PC-3 (cell line): ENCODE results near the gene PRR5L. TPM values are rescaled to one million over a fixed set of nuclear protein-coding genes. Genes with fewer than 3 reads are reported as not detected.

ENCODE experiments used
- ATAC-seq: fragments of 200-7000 bp; cut with Tn5 transposase; 2 replicates; pipeline ENCODE4 v1.9.1; 2020; ENCODE audit warnings: mild to moderate bottlenecking, moderate library complexity
- BruUV-seq: library from RNA; stranded (reverse); fragments of 400-500 nt; replicated peaks from 2 replicates; lab custom pipeline; 2021; lab: Mats Ljungman, UMichigan
- CTCF ChIA-PET: fragments of 300-600 bp; sonication (Branson Sonifier 250); formaldehyde crosslinking; loops from one replicate; lab custom pipeline; 2022; ENCODE audit warnings: antibody characterized with exemption; lab: Charles Lee
- POLR2A ChIA-PET: fragments of 300-600 bp; sonication (Branson Sonifier 250); formaldehyde crosslinking; loops from one replicate; lab custom pipeline; 2022; ENCODE audit warnings: antibody characterized with exemption; ENCODE audit not compliant: unreplicated experiment; lab: Charles Lee
- DNase-seq: peaks from one replicate; pipeline ENCODE4 v3.0.0-alpha.2; 2015
- H2AFZ ChIP-seq: fragments of 300-600 bp; sonication (generic); 2 replicates; pipeline ENCODE4 v1.6.0; 2016; ENCODE audit warnings: antibody characterized with exemption, low read length
- H3F3A ChIP-seq: fragments of 300-600 bp; sonication (generic); one replicate; pipeline ENCODE4 v1.6.0; 2017; ENCODE audit warnings: antibody characterized with exemption, low read length, control low read depth, mild to moderate bottlenecking; ENCODE audit not compliant: unreplicated experiment
- H3K27ac ChIP-seq: fragments of 300-600 bp; sonication (generic); 2 replicates; pipeline ENCODE4 v1.5.1; 2016; ENCODE audit warnings: mild to moderate bottlenecking, low read length
- H3K27me3 ChIP-seq: fragments of 300-600 bp; sonication (generic); 2 replicates; pipeline ENCODE4 v1.6.1; 2016; ENCODE audit warnings: low read length, mixed read lengths
- H3K36me3 ChIP-seq: fragments of 300-600 bp; sonication (generic); 2 replicates; pipeline ENCODE4 v1.6.1; 2016; ENCODE audit warnings: low read depth, mixed run types, low read length, mixed read lengths
- H3K4me1 ChIP-seq: fragments of 300-600 bp; sonication (generic); 2 replicates; pipeline ENCODE4 v1.5.1; 2016; ENCODE audit warnings: low read length; ENCODE audit not compliant: insufficient read depth
- H3K4me2 ChIP-seq: fragments of 300-600 bp; sonication (generic); 2 replicates; pipeline ENCODE4 v1.6.0; 2016; ENCODE audit warnings: low read length
- H3K4me3 ChIP-seq: fragments of 300-600 bp; sonication (generic); 2 replicates; pipeline ENCODE4 v1.5.1; 2016; ENCODE audit warnings: mild to moderate bottlenecking, low read length, mixed read lengths
- H3K79me2 ChIP-seq: fragments of 300-600 bp; sonication (generic); 2 replicates; pipeline ENCODE4 v1.6.1; 2017; ENCODE audit warnings: low read length, mixed read lengths
- H3K9ac ChIP-seq: fragments of 300-600 bp; sonication (generic); 2 replicates; pipeline ENCODE4 v1.6.0; 2016; ENCODE audit warnings: mild to moderate bottlenecking, low read length
- H3K9me2 ChIP-seq: fragments of 300-600 bp; sonication (generic); replicated peaks from 2 replicates; pipeline ENCODE4 v1.6.1; 2016; ENCODE audit warnings: mixed run types, low read length, mixed read lengths
- H3K9me3 ChIP-seq: fragments of 300-600 bp; sonication (generic); 2 replicates; pipeline ENCODE4 v1.6.1; 2016; ENCODE audit warnings: low read length, mixed read lengths
- H4K20me1 ChIP-seq: fragments of 300-600 bp; sonication (generic); 2 replicates; pipeline ENCODE4 v1.6.1; 2016; ENCODE audit warnings: low read length, mixed read lengths
- EZH2 ChIP-seq: fragments of 300-600 bp; sonication (generic); IDR thresholded peaks from one replicate; pipeline ENCODE4 v1.6.1; 2017; ENCODE audit warnings: antibody characterized with exemption, mild to moderate bottlenecking, low read length; ENCODE audit not compliant: unreplicated experiment
- EZH2phosphoT487 ChIP-seq: fragments of 300-600 bp; sonication (generic); IDR thresholded peaks from 2 replicates; pipeline ENCODE4 v1.6.1; 2018; ENCODE audit warnings: mild to moderate bottlenecking, antibody characterized with exemption, low read length, borderline replicate concordance
- intact Hi-C: fragments of 100-400 bp; cut with micrococcal nuclease; formaldehyde crosslinking; loops from 2 replicates; pipeline ENCODE4 v1.9.0; 2023
- total RNA-seq: library from RNA; depleted of rRNA; stranded (reverse); fragments of >200 nt; gene quantifications from 2 replicates; pipeline ENCODE4 v1.2.3, GENCODE V29; 2014
- TF ChIP-seq, protein P1 (sequence below): fragments of 300-600 bp; sonication (generic); conservative IDR thresholded peaks from 2 replicates; pipeline ENCODE4 v1.5.1; 2017; ENCODE audit warnings: antibody characterized with exemption, low read depth, mild to moderate bottlenecking, low read length

PRR5L gene
- total RNA-seq, 1 experiment from 2014 or later = 4.7 TPM

DNA sequence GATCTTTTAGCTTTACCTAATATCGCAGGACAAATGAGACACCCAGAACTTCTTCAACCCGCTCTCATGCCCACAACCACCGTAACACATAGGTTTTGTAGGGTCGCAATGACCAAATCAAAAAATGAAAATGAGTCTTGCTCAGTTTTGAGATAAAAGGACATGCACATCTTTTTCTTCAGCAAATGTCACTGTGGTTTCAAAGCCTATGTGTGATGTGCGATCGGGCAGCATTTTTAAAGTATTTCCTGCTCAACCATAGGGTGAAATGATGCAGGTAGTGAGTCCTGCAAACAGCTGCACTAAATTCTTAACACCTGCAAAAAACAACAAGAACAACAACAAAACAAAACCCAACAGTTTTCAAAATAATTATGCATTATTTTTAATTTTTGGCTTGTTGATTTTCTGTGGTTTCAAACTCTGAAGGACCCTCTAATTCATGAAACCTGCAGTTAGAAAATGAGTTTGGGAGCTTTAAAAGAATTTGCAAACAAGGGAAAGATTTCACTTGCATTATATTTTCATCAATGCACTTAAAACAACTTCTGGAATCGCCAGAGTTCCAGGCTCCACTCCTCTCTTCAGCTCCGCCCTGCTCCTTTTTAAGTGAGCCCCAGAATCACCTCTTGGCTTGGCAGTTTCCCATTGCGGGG, 79.4 kb downstream of the PRR5L start:
- TF ChIP-seq, protein P1, sequence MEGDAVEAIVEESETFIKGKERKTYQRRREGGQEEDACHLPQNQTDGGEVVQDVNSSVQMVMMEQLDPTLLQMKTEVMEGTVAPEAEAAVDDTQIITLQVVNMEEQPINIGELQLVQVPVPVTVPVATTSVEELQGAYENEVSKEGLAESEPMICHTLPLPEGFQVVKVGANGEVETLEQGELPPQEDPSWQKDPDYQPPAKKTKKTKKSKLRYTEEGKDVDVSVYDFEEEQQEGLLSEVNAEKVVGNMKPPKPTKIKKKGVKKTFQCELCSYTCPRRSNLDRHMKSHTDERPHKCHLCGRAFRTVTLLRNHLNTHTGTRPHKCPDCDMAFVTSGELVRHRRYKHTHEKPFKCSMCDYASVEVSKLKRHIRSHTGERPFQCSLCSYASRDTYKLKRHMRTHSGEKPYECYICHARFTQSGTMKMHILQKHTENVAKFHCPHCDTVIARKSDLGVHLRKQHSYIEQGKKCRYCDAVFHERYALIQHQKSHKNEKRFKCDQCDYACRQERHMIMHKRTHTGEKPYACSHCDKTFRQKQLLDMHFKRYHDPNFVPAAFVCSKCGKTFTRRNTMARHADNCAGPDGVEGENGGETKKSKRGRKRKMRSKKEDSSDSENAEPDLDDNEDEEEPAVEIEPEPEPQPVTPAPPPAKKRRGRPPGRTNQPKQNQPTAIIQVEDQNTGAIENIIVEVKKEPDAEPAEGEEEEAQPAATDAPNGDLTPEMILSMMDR = no peak
- TF ChIP-seq EZH2phosphoT487 (no peak), EZH2 (no peak)
- no peak overlapping the region for H3K27ac ChIP-seq
- no peaks in the 10 kb centered on the region for H3K36me3 ChIP-seq
- H3K27me3 ChIP-seq = no peaks in the 10 kb centered on the region
- intact Hi-C loops = no loop called here
- H3K9me3 ChIP-seq = no peaks in the 10 kb centered on the region
- H3K9me2 ChIP-seq = no peaks in the 10 kb centered on the region
- H4K20me1 ChIP-seq = no peaks in the 10 kb centered on the region
- no peak overlapping the region for H3K4me3 ChIP-seq
- H3K4me1 ChIP-seq = peaks cover 10% of the 10 kb centered on the region
- H3F3A ChIP-seq = no peaks in the 10 kb centered on the region
- ChIA-PET POLR2A (no interaction called here), CTCF (no interaction called here)
- H3K4me2 ChIP-seq = no peak overlapping the region
- BruUV-seq = no TSS peak
- DNase-seq (no peak), ATAC-seq (no peak)
- H3K9ac ChIP-seq = no peak overlapping the region
- H3K79me2 ChIP-seq = no peaks in the 10 kb centered on the region
- 0 out of 2 replicates have a peak overlapping the region, but pooled peaks have one; percentile 38 for H2AFZ ChIP-seq

DNA sequence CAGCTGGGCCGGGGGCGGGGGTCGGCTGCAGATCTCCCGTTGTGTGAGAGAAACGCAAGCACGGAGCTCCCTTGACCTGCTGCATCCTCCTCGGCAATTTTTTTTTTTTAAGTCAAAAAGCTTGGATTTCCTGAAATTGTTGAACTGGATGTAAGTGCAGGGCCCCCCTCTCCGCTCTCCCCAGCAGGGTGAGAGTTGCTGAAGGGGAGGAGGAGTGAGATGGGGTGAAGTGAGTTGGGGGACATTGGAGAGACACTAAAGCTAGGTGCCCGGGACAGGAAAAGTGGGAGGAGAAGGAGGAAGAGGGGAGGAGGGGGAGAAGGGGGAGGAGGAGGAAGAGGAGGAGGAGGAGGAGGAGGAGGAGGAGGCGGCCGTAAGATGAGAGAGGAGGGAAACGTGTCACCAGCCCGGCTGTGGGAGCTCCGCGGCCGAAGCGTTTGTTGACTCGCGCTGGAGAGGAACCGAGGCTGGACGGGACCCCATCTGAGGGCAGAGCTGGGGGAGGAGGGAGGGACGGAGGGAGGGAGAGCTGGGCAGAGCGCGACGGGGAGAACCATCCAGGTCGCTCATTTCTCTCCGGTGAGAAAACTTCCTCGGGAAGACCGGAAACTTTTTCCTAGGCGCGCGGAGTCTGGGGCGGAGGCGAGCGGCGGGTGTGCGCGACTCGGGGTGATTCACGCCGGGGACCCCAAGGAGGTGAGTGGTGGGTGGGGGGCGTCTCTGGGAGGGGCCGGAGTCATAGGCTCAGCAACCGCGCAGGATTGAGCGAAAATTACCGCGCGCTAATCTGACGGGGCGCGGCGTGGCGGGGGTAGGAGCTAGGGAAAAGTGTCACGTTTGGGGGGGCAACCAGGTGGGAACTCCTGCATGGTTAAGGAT, 80.2 kb downstream of the PRR5L start:
- peaks cover 10% of the 10 kb centered on the region for H3K4me1 ChIP-seq
- CTCF ChIA-PET = no interaction called here
- no peaks in the 10 kb centered on the region for H3F3A ChIP-seq
- intact Hi-C loops = no loop called here
- no peaks in the 10 kb centered on the region for H4K20me1 ChIP-seq
- peak overlapping the region; percentile 26 for H3K4me2 ChIP-seq
- no peak; the same call in 1 of the 2 replicates for ATAC-seq
- no peak overlapping the region for H3K9ac ChIP-seq
- peak overlapping the region; percentile 44 for H3K4me3 ChIP-seq
- no peaks in the 10 kb centered on the region for H3K27me3 ChIP-seq
- no peak for DNase-seq
- TF ChIP-seq EZH2 (no peak), EZH2phosphoT487 (no peak)
- TF ChIP-seq, protein P1 = no peak
- no peaks in the 10 kb centered on the region for H3K9me3 ChIP-seq
- H3K9me2 ChIP-seq = no peaks in the 10 kb centered on the region
- BruUV-seq = no TSS peak
- H2AFZ ChIP-seq = 0 out of 2 replicates have a peak overlapping the region, but pooled peaks have one; percentile 38
- H3K36me3 ChIP-seq = no peaks in the 10 kb centered on the region
- POLR2A ChIA-PET = no interaction called here
- no peaks in the 10 kb centered on the region for H3K79me2 ChIP-seq
- H3K27ac ChIP-seq = no peak overlapping the region
